ENCODE data around the gene ZSCAN31.
"Not testable (repeated sequence)": the region's sequence is repeated elsewhere in the genome, so short reads cannot be mapped to it uniquely, and the experiment has no call there.

The ZSCAN31 gene

GRCh38 chr6:28311139-28311823, 24.7 kb downstream of the ZSCAN31 start:
- no peak for DNase-seq (ENCODE audit: extremely low spot score)
- TF ChIP-seq ELF4 (IDR thresholded peaks at IDR 0.05) (no peak), ZNF384 (IDR thresholded peaks at IDR 0.05) (no peak), LEF1 (IDR thresholded peaks at IDR 0.05; ENCODE audit: borderline replicate concordance) (no peak), FOXK2 (IDR thresholded peaks at IDR 0.05) (no peak), TARDBP (IDR thresholded peaks at IDR 0.05) (no peak), PKNOX1 (IDR thresholded peaks at IDR 0.05) (no peak), NFRKB (IDR thresholded peaks at IDR 0.05) (no peak), BHLHE40 (IDR thresholded peaks at IDR 0.05; ENCODE audit: borderline replicate concordance) (no peak), SUZ12 (IDR thresholded peaks at IDR 0.05) (no peak), HDGF (IDR thresholded peaks at IDR 0.05; ENCODE audit: borderline replicate concordance) (no peak), FOXA1 (IDR thresholded peaks at IDR 0.05) (no peak), ARNT (IDR thresholded peaks at IDR 0.05) (no peak), L3MBTL2 (conservative IDR thresholded peaks at IDR 0.05) (no peak), SP1 (IDR thresholded peaks at IDR 0.05) (no peak), CTBP1 (IDR thresholded peaks at IDR 0.05; ENCODE audit: borderline replicate concordance) (no peak), FOXM1 (IDR thresholded peaks at IDR 0.05; ENCODE audit: borderline replicate concordance) (no peak)
- POLR2A ChIA-PET, result interaction anchor here (1.2 to 3.2 kb wide), 2 partner anchors 25 to 38 kb away, joined by 5 to 13 read pairs; partner anchors contain the start of genes ZKSCAN3 and ZSCAN31
- CTCF ChIA-PET, result interaction anchor here (0.6 kb wide), 1 partner anchor 17 kb away, joined by 3 read pairs; no protein-coding TSS in a partner anchor

- POLR2A ChIA-PET; CTCF ChIA-PET; DNase-seq (ENCODE audit: extremely low spot score): not testable (repeated sequence)
Observed at GRCh38 chr6:28306363-28306762, 29.6 kb downstream of the ZSCAN31 start.

GRCh38 chr6:28303570-28303969, 32.4 kb downstream of the ZSCAN31 start:
- ChIA-PET CTCF (no interaction called here), POLR2A (no interaction called here)
- no peak for DNase-seq (ENCODE audit: extremely low spot score)
- no peak for TF ChIP-seq FOXA1 (IDR thresholded peaks at IDR 0.05)
- TF ChIP-seq BHLHE40 (IDR thresholded peaks at IDR 0.05; ENCODE audit: borderline replicate concordance), result no peak
- no peak for TF ChIP-seq FOXK2 (IDR thresholded peaks at IDR 0.05)
- TF ChIP-seq L3MBTL2 (conservative IDR thresholded peaks at IDR 0.05), result no peak
- no peak for TF ChIP-seq ELF4 (IDR thresholded peaks at IDR 0.05)
- TF ChIP-seq HDGF (IDR thresholded peaks at IDR 0.05; ENCODE audit: borderline replicate concordance), result no peak

- CTCF ChIA-PET, result no interaction called here
- no peak for TF ChIP-seq FOXM1 (IDR thresholded peaks at IDR 0.05; ENCODE audit: borderline replicate concordance)
- no peak for TF ChIP-seq SUZ12 (IDR thresholded peaks at IDR 0.05)
- TF ChIP-seq FOXK2 (IDR thresholded peaks at IDR 0.05), result no peak
- TF ChIP-seq PKNOX1 (IDR thresholded peaks at IDR 0.05), result no peak
- TF ChIP-seq SP1 (IDR thresholded peaks at IDR 0.05), result no peak
- no peak for TF ChIP-seq L3MBTL2 (conservative IDR thresholded peaks at IDR 0.05)
- no peak for TF ChIP-seq NFRKB (IDR thresholded peaks at IDR 0.05)
- no peak for TF ChIP-seq LEF1 (IDR thresholded peaks at IDR 0.05; ENCODE audit: borderline replicate concordance)
- no peak for TF ChIP-seq BHLHE40 (IDR thresholded peaks at IDR 0.05; ENCODE audit: borderline replicate concordance)
- no peak for TF ChIP-seq ELF4 (IDR thresholded peaks at IDR 0.05)
- no peak for DNase-seq (ENCODE audit: extremely low spot score)
- POLR2A ChIA-PET, result no interaction called here
Observed at GRCh38 chr6:28296520-28297060, 39.4 kb downstream of the ZSCAN31 start.

- TF ChIP-seq FOXK2 (IDR thresholded peaks at IDR 0.05) (no peak), TARDBP (IDR thresholded peaks at IDR 0.05) (no peak), CTBP1 (IDR thresholded peaks at IDR 0.05; ENCODE audit: borderline replicate concordance) (no peak), PKNOX1 (IDR thresholded peaks at IDR 0.05) (no peak), FOXA1 (IDR thresholded peaks at IDR 0.05) (no peak), FOXM1 (IDR thresholded peaks at IDR 0.05; ENCODE audit: borderline replicate concordance) (no peak), ZNF384 (IDR thresholded peaks at IDR 0.05) (no peak), LEF1 (IDR thresholded peaks at IDR 0.05; ENCODE audit: borderline replicate concordance) (no peak), SP1 (IDR thresholded peaks at IDR 0.05) (no peak), BHLHE40 (IDR thresholded peaks at IDR 0.05; ENCODE audit: borderline replicate concordance) (no peak), L3MBTL2 (conservative IDR thresholded peaks at IDR 0.05) (no peak), ARNT (IDR thresholded peaks at IDR 0.05) (no peak), ELF4 (IDR thresholded peaks at IDR 0.05) (no peak)
- ChIA-PET CTCF (no interaction called here), POLR2A (no interaction called here)
- no peak for DNase-seq (ENCODE audit: extremely low spot score)
Observed at GRCh38 chr6:28295326-28295725, 40.6 kb downstream of the ZSCAN31 start.

- no peak for DNase-seq (ENCODE audit: extremely low spot score)
- POLR2A ChIA-PET, result no interaction called here
- CTCF ChIA-PET, result interaction anchor here (0.7 kb wide), 1 partner anchor 167 kb away, joined by 6 read pairs; the partner anchor contains the start of gene ZSCAN16
- TF ChIP-seq TARDBP (IDR thresholded peaks at IDR 0.05), result no peak
- TF ChIP-seq FOXK2 (IDR thresholded peaks at IDR 0.05), result no peak
- no peak for TF ChIP-seq PKNOX1 (IDR thresholded peaks at IDR 0.05)
- no peak for TF ChIP-seq ELF4 (IDR thresholded peaks at IDR 0.05)
- no peak for TF ChIP-seq LEF1 (IDR thresholded peaks at IDR 0.05; ENCODE audit: borderline replicate concordance)
- no peak for TF ChIP-seq SUZ12 (IDR thresholded peaks at IDR 0.05)
- TF ChIP-seq FOXA1 (IDR thresholded peaks at IDR 0.05), result no peak
- TF ChIP-seq CTBP1 (IDR thresholded peaks at IDR 0.05; ENCODE audit: borderline replicate concordance), result no peak
Observed at GRCh38 chr6:28291573-28291972, 44.4 kb downstream of the ZSCAN31 start.

Data from HEK293T (cell line).